Stimulated activated CD4-positive, alpha-beta T cell treated with anti-CD3 and anti-CD28 coated beads, Interleukin-1b, Interleukin-23, amount 100 ng/mL, for 1 hour (primary cell): ENCODE results near the gene C1orf167.

ENCODE experiments used
- DNase-seq, 2 donors: peaks; one replicate each; pipeline ENCODE4 v3.0.0-alpha.2; 2020; ENCODE audit warnings: low read depth in 2 of 2

Gene C1orf167

DNA sequence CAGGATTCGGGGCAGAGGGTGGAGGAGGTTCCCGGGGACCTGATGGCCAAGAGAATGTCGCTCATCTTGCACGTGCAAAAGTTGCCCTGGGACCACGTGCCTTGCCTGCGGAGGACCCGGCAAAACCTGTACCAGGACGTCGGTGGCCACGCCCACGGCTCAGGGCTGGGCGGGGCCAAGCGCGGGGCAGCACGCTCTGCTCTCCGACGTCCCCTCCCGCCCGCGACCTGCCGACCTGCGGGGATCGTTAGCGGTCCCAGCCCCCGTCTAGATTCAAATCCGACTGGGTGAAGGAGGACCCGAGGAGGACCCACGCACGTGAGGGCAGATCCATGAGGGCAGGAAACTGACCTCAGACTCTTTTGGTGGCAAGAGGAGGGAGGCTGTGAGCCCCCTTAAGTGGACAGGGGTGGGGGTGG, at the start of gene C1orf167:
TSS of gene C1orf167 (plus strand) at position 206 of the 419 bp plus-strand sequence. CDS start 2,208 bp downstream, outside the sequence.
- DNase-seq: peak in 1 of 2 donors; percentile 4

GRCh38 chr1:11712285-11712684, 49.7 kb upstream of the C1orf167 start:
- no peak for DNase-seq

GRCh38 chr1:11713095-11713494, 48.9 kb upstream of the C1orf167 start:
- no peak for DNase-seq

GRCh38 chr1:11714831-11715575, 47.0 kb upstream of the C1orf167 start:
- DNase-seq: no peak

- peak; percentile 67 to 86 for DNase-seq
These were observed 42.5 kb upstream of the C1orf167 start for GRCh38 chr1:11719313-11720032.

DNA sequence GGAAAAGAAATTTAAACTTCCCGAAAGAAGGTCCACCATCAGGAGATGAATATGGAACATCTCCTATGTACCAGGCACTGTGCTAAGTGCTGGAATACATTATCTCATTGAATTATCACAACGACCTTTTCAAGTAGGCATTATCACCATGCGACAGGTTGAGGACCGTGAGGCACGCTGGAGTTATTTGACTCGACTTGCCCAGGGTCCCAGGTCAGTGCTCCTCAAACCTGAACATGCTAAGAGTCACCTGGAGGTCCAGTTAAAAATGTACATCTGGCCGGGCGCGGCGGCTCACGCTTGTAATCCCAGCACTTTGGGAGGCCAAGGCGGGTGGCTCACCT, 42.0 kb upstream of the C1orf167 start:
- no peak for DNase-seq

DNA sequence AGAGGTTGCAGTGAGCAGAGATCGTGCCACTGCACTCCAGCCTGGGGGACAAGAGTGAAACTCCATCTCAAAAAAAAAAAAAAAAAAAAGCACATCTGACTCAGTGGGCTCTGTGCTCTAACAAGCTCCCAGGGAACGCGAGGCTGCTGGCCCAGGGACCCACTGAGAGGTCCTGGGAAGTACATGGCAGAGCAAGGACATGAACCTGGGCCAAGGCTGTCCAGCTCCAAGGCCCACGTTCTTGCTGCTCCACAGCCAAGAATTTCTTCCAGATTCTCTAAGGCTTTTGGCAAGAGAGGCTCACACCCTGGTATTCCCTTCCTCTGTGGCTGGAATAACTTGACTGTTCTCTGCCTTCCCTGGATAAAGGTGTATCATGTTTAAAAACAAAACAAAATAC, 41.5 kb upstream of the C1orf167 start:
- DNase-seq: no peak

DNA sequence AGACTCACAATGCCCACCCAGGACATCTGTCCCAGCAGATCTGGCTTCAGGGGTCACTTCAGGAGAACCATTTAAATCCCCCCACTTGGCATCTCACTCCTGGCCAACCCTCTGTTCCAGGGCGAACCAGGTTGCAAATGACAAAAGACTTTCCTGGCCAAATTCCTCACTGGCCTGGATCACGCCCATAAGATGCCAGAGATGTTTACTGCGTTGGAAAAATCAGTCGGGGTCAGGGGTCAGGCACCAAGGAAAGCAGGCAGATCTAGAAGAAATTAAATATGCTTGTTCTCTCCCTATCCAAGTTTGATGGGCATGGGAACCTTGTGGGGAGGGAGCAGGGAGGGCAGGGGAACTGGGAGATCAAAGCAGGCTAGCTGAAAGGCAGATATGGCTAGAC, 40.7 kb upstream of the C1orf167 start:
- DNase-seq: no peak

DNA sequence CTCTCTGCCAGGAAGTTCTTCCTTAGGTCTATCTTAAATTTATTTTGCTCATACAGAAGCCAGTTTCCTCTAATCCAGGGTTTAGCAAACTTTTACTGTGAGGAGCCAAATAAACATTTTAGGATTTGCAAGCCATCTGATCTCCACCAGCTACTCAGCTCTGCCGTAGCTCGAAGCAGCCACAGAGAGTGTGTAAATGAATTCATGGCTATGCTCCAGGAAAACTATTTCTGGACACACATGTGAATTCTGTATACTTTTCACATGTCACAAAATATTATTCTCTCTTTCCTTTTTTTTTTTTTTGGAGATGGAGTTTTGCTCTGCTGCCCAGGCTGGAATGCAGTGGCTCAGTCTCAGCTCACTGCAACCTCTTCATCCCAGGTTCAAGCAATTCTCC, 39.5 kb upstream of the C1orf167 start:
- DNase-seq: no peak

DNA sequence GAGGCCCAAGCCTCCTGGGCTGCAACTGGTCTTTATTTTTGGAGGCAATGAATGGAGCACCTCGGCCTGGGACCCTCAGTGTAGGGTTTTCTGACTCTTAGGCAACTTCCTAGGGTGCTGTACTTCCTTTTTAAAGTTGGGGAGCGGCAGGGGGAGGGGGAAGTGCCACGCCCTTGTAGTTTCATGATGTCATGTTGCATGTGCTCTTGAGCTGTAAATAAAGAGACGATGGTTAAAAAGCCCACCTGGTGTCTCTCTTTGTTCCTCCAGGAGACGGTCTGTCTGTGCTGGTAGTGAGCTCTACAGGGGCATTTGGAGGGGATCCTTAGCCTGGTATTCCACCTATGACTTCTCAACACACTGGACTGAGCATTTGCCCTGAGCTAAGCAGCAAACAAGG, 36.4 kb upstream of the C1orf167 start:
- DNase-seq: no peak

DNA sequence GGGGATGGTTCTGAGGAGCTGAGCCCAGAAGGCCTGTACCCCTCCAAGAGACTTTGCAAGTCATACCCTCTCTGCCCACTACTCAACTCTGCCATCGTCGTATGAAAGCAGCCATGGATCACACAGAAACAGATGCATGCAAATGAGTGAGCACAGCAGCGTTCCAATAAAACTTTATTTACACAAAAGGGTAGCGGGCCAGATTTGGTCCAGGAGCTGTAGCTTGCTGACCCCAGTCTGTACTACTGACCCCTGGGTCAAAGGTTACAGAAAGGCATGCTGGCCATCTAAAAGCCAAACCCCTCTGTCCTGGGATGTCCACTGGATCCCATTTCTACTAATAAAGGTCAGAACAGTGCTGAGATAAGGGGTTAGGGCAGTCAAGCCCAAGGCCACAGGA, 34.9 kb upstream of the C1orf167 start:
- no peak for DNase-seq

GRCh38 chr1:11728126-11728806, 33.7 kb upstream of the C1orf167 start:
- no peak for DNase-seq

- DNase-seq: no peak
These were observed 32.9 kb upstream of the C1orf167 start for GRCh38 chr1:11729155-11729497.

DNA sequence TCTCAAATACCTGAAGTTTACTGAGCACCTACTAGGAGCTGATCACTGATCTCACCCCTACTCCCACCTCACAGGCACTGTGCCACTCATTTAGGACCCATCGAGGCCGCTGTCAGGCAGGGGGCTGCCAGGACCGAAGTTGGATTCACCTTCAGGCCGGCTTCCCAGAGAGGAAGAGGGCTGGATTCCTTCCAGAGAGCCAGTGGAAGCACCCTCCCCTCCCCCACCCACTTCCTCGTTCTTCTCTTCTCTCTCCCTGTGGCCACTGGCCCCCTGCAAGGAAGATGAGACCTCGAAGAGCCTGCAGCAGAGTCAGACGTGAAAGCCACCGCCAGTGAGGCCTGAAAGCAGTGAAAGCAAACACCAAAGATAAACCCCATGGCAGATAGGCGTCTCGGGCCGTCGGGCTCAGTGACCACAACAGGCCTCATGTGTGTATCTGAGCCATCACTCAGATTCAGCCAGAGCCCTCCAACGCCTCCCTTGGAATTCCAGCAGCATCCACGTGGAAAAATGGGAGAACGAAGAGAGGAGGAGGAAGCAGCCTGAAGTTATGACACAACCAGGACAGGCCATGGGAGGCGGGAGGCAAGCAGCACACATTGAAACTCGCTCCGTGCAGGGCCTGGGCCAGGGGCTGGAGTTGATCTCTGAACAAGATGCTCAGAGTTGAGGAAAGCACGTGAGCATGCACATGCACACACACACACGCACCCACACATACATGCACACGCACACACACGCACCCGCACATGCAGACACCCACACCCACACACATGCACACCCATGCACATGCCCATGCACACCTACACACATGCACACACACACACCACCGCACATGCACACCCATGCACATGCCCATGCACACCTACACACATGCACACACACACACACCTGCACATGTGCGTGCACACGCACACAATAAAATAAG, 32.2 kb upstream of the C1orf167 start:
- no peak for DNase-seq

DNA sequence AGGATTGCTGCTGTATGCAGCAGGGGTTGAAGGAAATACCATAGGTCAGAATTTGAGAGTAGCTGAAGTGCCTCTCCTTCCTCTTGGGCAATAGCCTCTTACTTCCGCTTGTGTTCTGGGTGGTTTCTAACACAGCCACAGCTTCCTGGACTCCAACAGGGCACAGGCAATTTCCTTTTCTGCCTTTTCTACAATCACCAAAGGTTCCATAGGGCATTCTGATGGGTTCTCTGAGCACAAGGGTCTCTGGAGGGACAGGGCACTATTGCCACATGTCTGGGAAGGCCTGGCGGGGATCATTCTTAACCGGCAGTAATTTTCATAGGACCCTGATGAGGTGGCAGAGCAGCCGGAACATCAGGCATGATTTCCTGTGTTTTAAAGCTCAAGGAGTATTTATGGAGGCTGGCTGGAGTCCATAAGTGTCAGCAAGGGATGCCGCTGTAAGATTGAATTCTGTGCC, 31.5 kb upstream of the C1orf167 start:
- DNase-seq: no peak

- no peak for DNase-seq
These were observed 30.2 kb upstream of the C1orf167 start for GRCh38 chr1:11731691-11732283.

DNA sequence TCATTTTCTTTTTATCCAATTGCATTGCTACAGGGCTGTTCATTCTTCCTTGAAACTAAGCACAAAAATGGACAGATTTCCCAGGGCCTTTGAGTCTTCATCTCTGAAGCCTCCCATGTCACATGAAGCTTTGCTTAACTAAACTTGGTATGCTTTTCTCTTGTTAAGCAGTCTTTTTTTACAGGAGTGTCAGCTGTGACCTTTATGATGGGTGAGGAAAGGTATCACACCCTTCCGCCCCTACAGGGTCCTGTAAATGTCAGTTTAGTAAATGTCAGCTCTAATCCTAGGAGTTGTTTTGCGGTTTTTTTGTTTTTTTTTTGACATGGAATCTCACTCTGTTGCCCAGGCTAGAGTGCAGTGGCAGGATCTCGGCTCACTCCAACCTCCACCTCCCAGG, 28.7 kb upstream of the C1orf167 start:
- DNase-seq: no peak

- no peak for DNase-seq
These were observed 26.5 kb upstream of the C1orf167 start for GRCh38 chr1:11735531-11735853.

- peak; percentile 58 to 69 for DNase-seq
These were observed 25.9 kb upstream of the C1orf167 start, which contains the start of gene AGTRAP for GRCh38 chr1:11735854-11736745. TSS of gene AGTRAP (plus strand) at chr1:11736136. CDS start at chr1:11736209, 73 bp downstream.
